Lower leg skin (tissue), 4 donors: Measurements from ENCODE around the gene F11. TPM values are rescaled to one million over a fixed set of nuclear protein-coding genes. Genes with fewer than 3 reads are reported as not detected.

ENCODE experiments used
- DNase-seq, 2 donors: peaks; one replicate each; pipeline ENCODE4 v3.0.0-alpha.2; 2019; ENCODE audit warnings: low spot score in 2 of 2
- H3K4me3 ChIP-seq: fragments of 200-600 bp; sonication (generic); 2 replicates; pipeline ENCODE4 v1.5.1; 2017; ENCODE audit warnings: mild to moderate bottlenecking, low read depth; ENCODE audit not compliant: poor library complexity, severe bottlenecking
- CTCF ChIP-seq, 3 donors: fragments of 450-650 bp; IDR thresholded peaks; one replicate each; pipeline ENCODE4 v1.5.1; 2016; ENCODE audit warnings: antibody characterized with exemption in 3 of 3, mild to moderate bottlenecking in 3 of 3, moderate library complexity in 2 of 3
- POLR2A ChIP-seq, 2 donors: fragments of 450-650 bp; IDR thresholded peaks; one replicate each; pipeline ENCODE4 v1.6.1; 2016 to 2017; ENCODE audit warnings: antibody characterized with exemption in 2 of 2, mild to moderate bottlenecking in 1 of 2, moderate library complexity in 1 of 2
- WGBS, 2 donors: methylation state at CpG; one replicate each; pipeline ENCODE4 v1.1.5; 2018; 5-methylcytosine and 5-hydroxymethylcytosine counted together
- intact Hi-C: fragments of 100-400 bp; cut with DNase I; formaldehyde crosslinking; loops from one replicate; pipeline ENCODE4 v1.15.0; 2023; ENCODE audit warnings: low total_unique reads
- total RNA-seq, 4 donors: library from RNA; depleted of rRNA; stranded (reverse); fragments of >200 nt; gene quantifications; one replicate each; pipeline ENCODE4 v1.1.0, GENCODE V29; 2016

The F11 gene
- total RNA-seq = not detected

- no peak for TF ChIP-seq POLR2A (IDR thresholded peaks at IDR 0.05)
- TF ChIP-seq CTCF (IDR thresholded peaks at IDR 0.05) = no peak
- DNase-seq = no peak
- no peak within 1 kb of the TSS for H3K4me3 ChIP-seq
- 68 to 70% methylated on average over 10 of the region's 10 CpGs for WGBS, 2 donors
- intact Hi-C loops = no loop called here
These were observed at the start of gene F11 for GRCh38 chr4:186265683-186266652. Gene F11 (plus strand): TSS chr4:186266189. CDS start chr4:186267137, 948 bp downstream.

- intact Hi-C loops = no loop called here
- no peak for DNase-seq
- TF ChIP-seq CTCF (IDR thresholded peaks at IDR 0.05) (no peak), POLR2A (IDR thresholded peaks at IDR 0.05) (no peak)
- no peak overlapping the region for H3K4me3 ChIP-seq
- 45 to 53% methylated on average over 8 of the region's 8 CpGs for WGBS, 2 donors
These were observed 49.4 kb upstream of the F11 start for GRCh38 chr4:186216465-186217024.

GRCh38 chr4:186217733-186218293 lies 48.2 kb upstream of the F11 start:
- no peak for TF ChIP-seq CTCF (IDR thresholded peaks at IDR 0.05)
- no peak for TF ChIP-seq POLR2A (IDR thresholded peaks at IDR 0.05)
- no peak overlapping the region for H3K4me3 ChIP-seq
- intact Hi-C loops = no loop called here
- WGBS, 2 donors = 60 to 74% methylated on average over 1 of the region's 1 CpG
- no peak for DNase-seq

GRCh38 chr4:186221624-186222023 lies 44.4 kb upstream of the F11 start:
- DNase-seq = no peak
- 72 to 90% methylated on average over 1 of the region's 1 CpG for WGBS, 2 donors
- no peak for TF ChIP-seq POLR2A (IDR thresholded peaks at IDR 0.05)
- intact Hi-C loops = no loop called here
- H3K4me3 ChIP-seq = no peak overlapping the region

- DNase-seq = no peak
- intact Hi-C loops = no loop called here
- TF ChIP-seq POLR2A (IDR thresholded peaks at IDR 0.05) = no peak
- no peak for TF ChIP-seq CTCF (IDR thresholded peaks at IDR 0.05)
- no peak overlapping the region for H3K4me3 ChIP-seq
These were observed 40.1 kb upstream of the F11 start for GRCh38 chr4:186225848-186226247.

- 100% methylated on average over 2 to 3 of the region's 3 CpGs for WGBS, 2 donors
- TF ChIP-seq POLR2A (IDR thresholded peaks at IDR 0.05) (no peak), CTCF (IDR thresholded peaks at IDR 0.05) (no peak)
- no peak for DNase-seq
- intact Hi-C loops = no loop called here
- H3K4me3 ChIP-seq = no peak overlapping the region
These were observed 39.3 kb upstream of the F11 start for GRCh38 chr4:186226521-186227189.
